CD4-positive, alpha-beta T cell (primary cell): Measurements from ENCODE around the gene RAB5B. TPM values are rescaled to one million over a fixed set of nuclear protein-coding genes. Genes with fewer than 3 reads are reported as not detected.

Experiments
- ATAC-seq: fragments of 200-7000 bp; cut with Tn5 transposase; one replicate; pipeline ENCODE4 v1.10.0; 2022; ENCODE audit warnings: mild to moderate bottlenecking; ENCODE audit not compliant: poor library complexity
- CTCF ChIA-PET: fragments of 350-600 bp; sonication (Branson Sonifier 250); formaldehyde crosslinking; loops from one replicate; lab custom pipeline; 2021; ENCODE audit warnings: antibody characterized with exemption, inconsistent platforms; lab: Charles Lee
- POLR2A ChIA-PET: fragments of 350-600 bp; sonication (Branson Sonifier 250); formaldehyde crosslinking; loops from one replicate; lab custom pipeline; 2021; ENCODE audit warnings: antibody characterized with exemption, inconsistent platforms; lab: Charles Lee
- DNase-seq, 14 experiments: peaks; one replicate each; pipeline ENCODE4 v3.0.0-alpha.2; 2013 to 2020; ENCODE audit warnings: mixed read lengths in 2 of 14
- H3K27ac ChIP-seq, 2 donors: one replicate each; pipeline versions ENCODE4 v1.5.1 to v1.7.0; 2013; ENCODE audit warnings: low read length in 2 of 2, low read depth in 1 of 2, mild to moderate bottlenecking in 1 of 2
- H3K27me3 ChIP-seq, 2 experiments: 1 replicate in 1 of 2; 2 replicates in 1 of 2; pipeline versions ENCODE4 v1.6.1 to v1.7.0; 2013; ENCODE audit warnings: low read length in 2 of 2, control low read depth in 1 of 2, mild to moderate bottlenecking in 1 of 2, moderate library complexity in 1 of 2; ENCODE audit not compliant: insufficient read depth in 2 of 2, control insufficient read depth in 1 of 2
- H3K36me3 ChIP-seq: one replicate; pipeline ENCODE4 v1.6.1; 2013; ENCODE audit warnings: low read length, control low read depth; ENCODE audit not compliant: insufficient read depth
- H3K4me1 ChIP-seq: one replicate; pipeline ENCODE4 v1.6.1; 2013; ENCODE audit warnings: low read length, control low read depth; ENCODE audit not compliant: insufficient read depth
- H3K4me3 ChIP-seq: one replicate; pipeline ENCODE4 v1.5.1; 2013; ENCODE audit warnings: mild to moderate bottlenecking, low read length, moderate library complexity
- H3K9me3 ChIP-seq, 2 experiments: 1 replicate in 1 of 2; 2 replicates in 1 of 2; pipeline versions ENCODE4 v1.6.1 to v1.7.0; 2013; ENCODE audit warnings: low read length in 2 of 2, mild to moderate bottlenecking in 2 of 2, control low read depth in 1 of 2, moderate library complexity in 1 of 2; ENCODE audit not compliant: control insufficient read depth in 1 of 2, insufficient read depth in 1 of 2
- H3K27ac Mint-ChIP-seq: one replicate; pipeline ENCODE4 v1.8.0; 2020; ENCODE audit warnings: mixed read lengths
- H3K27me3 Mint-ChIP-seq: one replicate; pipeline ENCODE4 v1.8.0; 2021; ENCODE audit warnings: mixed read lengths
- H3K36me3 Mint-ChIP-seq: one replicate; pipeline ENCODE4 v1.8.0; 2021; ENCODE audit warnings: low read depth, mixed read lengths
- H3K4me1 Mint-ChIP-seq: one replicate; pipeline ENCODE4 v1.8.0; 2021; ENCODE audit warnings: low read depth, mixed read lengths
- H3K4me3 Mint-ChIP-seq: one replicate; pipeline ENCODE4 v1.8.0; 2020; ENCODE audit warnings: mild to moderate bottlenecking, mixed read lengths
- H3K9me3 Mint-ChIP-seq: one replicate; pipeline ENCODE4 v1.8.0; 2020; ENCODE audit warnings: mixed read lengths
- intact Hi-C, 2 experiments: fragments of 100-400 bp; cut with DNase I in 1 of 2; cut with micrococcal nuclease in 1 of 2; formaldehyde crosslinking; loops; one replicate each; pipeline versions ENCODE4 v1.15.1 to v1.9.0; 2023 to 2025; cut with DNase I, micrococcal nuclease
- total RNA-seq, 174 experiments: library from RNA in 2 of 174; stranded (reverse) in 2 of 174; gene quantifications; one replicate each; pipeline ENCODE4 v1.2.3 and lab custom pipeline; 2021 to 2026
- TF ChIP-seq, protein P1 (sequence below): fragments of 200-600 bp; IDR thresholded peaks from one replicate; pipeline ENCODE4 v1.8.0; 2022; ENCODE audit warnings: antibody characterized with exemption, mild to moderate bottlenecking

Gene RAB5B
- total RNA-seq, 2 experiments from 2014 or later: 21.6 to 27.4 TPM

DNA sequence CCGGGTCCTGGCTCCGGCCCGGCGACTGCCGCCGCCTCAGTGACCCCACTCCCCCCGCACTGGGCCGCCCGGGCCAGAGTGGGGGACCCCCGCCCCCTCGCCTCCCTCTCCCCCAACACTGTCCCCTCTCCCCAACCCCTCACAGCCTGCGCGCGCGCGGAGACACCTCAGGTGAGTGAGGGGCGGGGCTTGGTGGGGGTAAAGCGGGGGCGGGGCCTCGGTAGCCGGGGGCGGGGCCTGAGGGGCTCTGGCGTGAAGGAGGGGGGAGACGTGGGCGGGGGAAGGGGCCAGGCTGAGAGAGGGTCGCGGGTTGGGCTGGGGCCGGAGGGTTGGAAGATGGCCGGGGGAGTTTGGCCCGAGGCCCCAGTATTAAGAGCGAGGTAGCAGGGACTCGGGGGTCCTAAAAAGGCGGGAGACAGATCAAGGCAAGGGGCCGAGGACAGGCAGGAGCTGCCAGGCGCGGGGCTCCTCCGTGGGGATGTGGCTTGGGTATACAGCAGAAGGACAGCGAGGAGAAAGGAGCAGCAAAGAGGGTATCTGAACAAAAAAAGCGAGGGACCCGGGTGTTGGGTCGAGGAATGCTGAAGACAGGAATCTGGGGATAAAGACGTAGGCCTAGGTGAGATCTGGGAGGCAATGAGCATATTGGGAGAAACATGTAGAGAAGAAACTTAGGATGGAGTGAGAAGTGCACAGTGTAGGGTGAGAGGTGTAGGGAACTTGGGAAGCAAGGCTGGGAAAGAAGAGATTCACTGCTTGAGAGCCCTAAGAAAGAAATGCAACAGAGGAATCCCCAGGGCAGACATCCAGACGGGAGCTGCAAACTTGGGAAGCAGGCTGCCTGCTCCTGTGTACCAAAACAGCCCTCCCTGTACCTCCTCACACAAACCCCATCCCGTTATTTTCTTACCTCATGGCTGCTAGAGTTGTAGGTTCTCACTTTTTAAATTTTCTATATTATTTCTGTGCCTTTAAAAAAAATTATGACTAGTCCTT, 34.0 kb downstream of the RAB5B start:
- POLR2A ChIA-PET: interaction anchor here (0.6 to 2.2 kb wide), 15 partner anchors 11 to 265 kb away, joined by 3 to 17 read pairs (median 4); partner anchors contain the start of genes DGKA, IKZF4, PA2G4 and RAB5B
- Mint-ChIP-seq H3K4me3 (peak overlapping the region; percentile 88), H3K36me3 (no peaks in the 10 kb centered on the region), H3K27ac (peak overlapping the region; percentile 76), H3K27me3 (no peaks in the 10 kb centered on the region), H3K9me3 (no peaks in the 10 kb centered on the region), H3K4me1 (peaks cover 19% of the 10 kb centered on the region)
- H3K27me3 ChIP-seq: no peaks in the 10 kb centered on the region
- H3K9me3 ChIP-seq: no peaks in the 10 kb centered on the region
- peak overlapping the region; percentile 30 to 36 for H3K27ac ChIP-seq
- H3K4me3 ChIP-seq: peak overlapping the region; percentile 70
- intact Hi-C loops: loop anchor here in 1 of 2 experiments (1.0 kb wide), 1 partner anchor 33 kb away; the partner anchor contains the start of gene RPS26
- TF ChIP-seq, protein P1, sequence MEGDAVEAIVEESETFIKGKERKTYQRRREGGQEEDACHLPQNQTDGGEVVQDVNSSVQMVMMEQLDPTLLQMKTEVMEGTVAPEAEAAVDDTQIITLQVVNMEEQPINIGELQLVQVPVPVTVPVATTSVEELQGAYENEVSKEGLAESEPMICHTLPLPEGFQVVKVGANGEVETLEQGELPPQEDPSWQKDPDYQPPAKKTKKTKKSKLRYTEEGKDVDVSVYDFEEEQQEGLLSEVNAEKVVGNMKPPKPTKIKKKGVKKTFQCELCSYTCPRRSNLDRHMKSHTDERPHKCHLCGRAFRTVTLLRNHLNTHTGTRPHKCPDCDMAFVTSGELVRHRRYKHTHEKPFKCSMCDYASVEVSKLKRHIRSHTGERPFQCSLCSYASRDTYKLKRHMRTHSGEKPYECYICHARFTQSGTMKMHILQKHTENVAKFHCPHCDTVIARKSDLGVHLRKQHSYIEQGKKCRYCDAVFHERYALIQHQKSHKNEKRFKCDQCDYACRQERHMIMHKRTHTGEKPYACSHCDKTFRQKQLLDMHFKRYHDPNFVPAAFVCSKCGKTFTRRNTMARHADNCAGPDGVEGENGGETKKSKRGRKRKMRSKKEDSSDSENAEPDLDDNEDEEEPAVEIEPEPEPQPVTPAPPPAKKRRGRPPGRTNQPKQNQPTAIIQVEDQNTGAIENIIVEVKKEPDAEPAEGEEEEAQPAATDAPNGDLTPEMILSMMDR: no peak
- H3K36me3 ChIP-seq: no peaks in the 10 kb centered on the region
- peak; percentile 57 to 87 (median 64) for DNase-seq
- H3K4me1 ChIP-seq: peaks cover 22% of the 10 kb centered on the region
- CTCF ChIA-PET: interaction anchor here (0.9 to 2.0 kb wide), 3 partner anchors 12 to 39 kb away, joined by 3 to 10 read pairs (median 6); no protein-coding TSS in a partner anchor
- ATAC-seq: peak; percentile 89

GRCh38 chr12:56010111-56010570, 36.3 kb downstream of the RAB5B start:
- POLR2A ChIA-PET: interaction anchor here (0.7 to 1.6 kb wide), 2 partner anchors 31 to 108 kb away, joined by 3 read pairs; partner anchors contain the start of gene ZC3H10
- no peak for DNase-seq
- no peaks in the 10 kb centered on the region for H3K36me3 ChIP-seq
- Mint-ChIP-seq H3K27ac (no peak overlapping the region), H3K27me3 (no peaks in the 10 kb centered on the region), H3K36me3 (no peaks in the 10 kb centered on the region), H3K4me3 (peak overlapping the region; percentile 43), H3K9me3 (no peaks in the 10 kb centered on the region), H3K4me1 (peaks cover 17% of the 10 kb centered on the region)
- peaks cover 22% of the 10 kb centered on the region for H3K4me1 ChIP-seq
- H3K4me3 ChIP-seq: no peak overlapping the region
- H3K27me3 ChIP-seq: no peaks in the 10 kb centered on the region
- no peaks in the 10 kb centered on the region for H3K9me3 ChIP-seq
- H3K27ac ChIP-seq: no peak overlapping the region
- intact Hi-C loops: no loop called here
- CTCF ChIA-PET: interaction anchor here (1.2 to 1.6 kb wide), 2 partner anchors 15 to 37 kb away, joined by 4 to 6 read pairs; no protein-coding TSS in a partner anchor
- ATAC-seq: no peak
- TF ChIP-seq, protein P1: no peak

DNA sequence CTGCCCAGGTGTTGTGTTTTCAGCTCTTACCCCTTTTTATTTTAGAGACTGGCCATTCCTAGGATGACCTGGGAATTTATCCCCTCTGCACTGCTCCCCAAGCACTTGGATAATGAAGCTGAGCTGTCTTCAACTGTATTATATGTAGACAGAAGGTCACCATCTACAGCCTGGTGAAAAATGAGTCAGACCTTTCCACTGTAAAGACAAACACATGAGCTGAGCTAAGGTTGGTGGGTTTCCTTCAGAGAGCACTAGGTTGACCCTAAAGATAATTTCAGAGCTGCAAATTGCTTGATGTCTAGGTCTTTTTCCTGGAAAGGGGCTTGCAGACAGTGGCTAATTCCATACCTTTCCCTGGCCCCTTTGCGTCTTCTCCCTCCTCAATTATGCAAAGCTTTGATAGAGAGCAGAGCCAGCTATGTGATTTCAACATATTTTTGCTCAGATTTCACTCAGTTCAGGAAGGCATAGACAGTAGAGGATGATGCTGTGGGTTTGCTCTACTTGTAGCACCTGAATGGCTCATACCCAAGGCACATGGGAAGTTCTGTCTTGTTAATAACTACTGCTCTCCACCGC, 37.7 kb downstream of the RAB5B start:
- Histone ChIP-seq H3K9me3 (no peaks in the 10 kb centered on the region), H3K27ac (no peak overlapping the region), H3K4me1 (peaks cover 12% of the 10 kb centered on the region), H3K36me3 (no peaks in the 10 kb centered on the region), H3K27me3 (no peaks in the 10 kb centered on the region), H3K4me3 (no peak overlapping the region)
- DNase-seq (no peak), ATAC-seq (no peak)
- no peaks in the 10 kb centered on the region for H3K9me3 Mint-ChIP-seq
- no peaks in the 10 kb centered on the region for H3K27me3 Mint-ChIP-seq
- CTCF ChIA-PET: interaction anchor here (0.6 kb wide), 1 partner anchor 17 kb away, joined by 3 read pairs; no protein-coding TSS in a partner anchor
- peaks cover 12% of the 10 kb centered on the region for H3K4me1 Mint-ChIP-seq
- intact Hi-C loops: no loop called here
- H3K4me3 Mint-ChIP-seq: no peak overlapping the region
- H3K36me3 Mint-ChIP-seq: no peaks in the 10 kb centered on the region
- TF ChIP-seq, protein P1: no peak
- no peak overlapping the region for H3K27ac Mint-ChIP-seq
- POLR2A ChIA-PET: interaction anchor here (0.9 kb wide), 1 partner anchor 16 kb away, joined by 3 read pairs; no protein-coding TSS in a partner anchor
